SU-DHL-6 (cell line): ENCODE results near the gene THOC2.

Source experiments
- H2AFZ ChIP-seq: fragments of 200-600 bp; sonication (generic); 2 replicates; pipeline ENCODE4 v1.6.1; 2014; ENCODE audit warnings: low read depth, mild to moderate bottlenecking, moderate library complexity, mixed read lengths, antibody characterized with exemption, low read length; ENCODE audit not compliant: severe bottlenecking
- H3F3A ChIP-seq: fragments of 200-600 bp; shearing (Covaris generic); 2 replicates; pipeline ENCODE4 v1.6.0; 2016; ENCODE audit warnings: antibody characterized with exemption, mild to moderate bottlenecking; ENCODE audit not compliant: insufficient read depth
- H3K27ac ChIP-seq: fragments of 200-600 bp; sonication (generic); 2 replicates; pipeline ENCODE4 v1.5.1; 2016; ENCODE audit warnings: low read depth, mild to moderate bottlenecking, low read length, moderate library complexity, mixed read lengths
- H3K27me3 ChIP-seq: fragments of 200-600 bp; sonication (generic), shearing (Covaris generic); 2 replicates; pipeline ENCODE4 v1.6.0; 2014; ENCODE audit warnings: mild to moderate bottlenecking, low read length
- H3K36me3 ChIP-seq: fragments of 200-600 bp; sonication (generic); 2 replicates; pipeline ENCODE4 v1.6.1; 2014; ENCODE audit warnings: mild to moderate bottlenecking, low read length, mixed read lengths
- H3K4me2 ChIP-seq: fragments of 300-600, 200-600 bp; shearing (Covaris generic), sonication (generic); 2 replicates; pipeline ENCODE4 v1.6.0; 2014; ENCODE audit warnings: low read length, low read depth, mild to moderate bottlenecking; ENCODE audit not compliant: poor library complexity, severe bottlenecking
- H3K4me3 ChIP-seq: fragments of 200-600 bp; sonication (generic); 2 replicates; pipeline ENCODE4 v1.5.1; 2014; ENCODE audit warnings: antibody characterized with exemption, low read length, mild to moderate bottlenecking, mixed read lengths; ENCODE audit not compliant: insufficient read depth, poor library complexity, severe bottlenecking
- H3K79me2 ChIP-seq: fragments of 200-600 bp; sonication (generic); 2 replicates; pipeline ENCODE4 v1.6.1; 2014; ENCODE audit warnings: mild to moderate bottlenecking, low read length, moderate library complexity; ENCODE audit not compliant: insufficient read depth
- H3K9ac ChIP-seq: fragments of 200-600 bp; sonication (generic); 2 replicates; pipeline ENCODE4 v1.7.0; 2014; ENCODE audit warnings: mild to moderate bottlenecking, low read length
- H3K9me2 ChIP-seq: fragments of 200-600 bp; sonication (generic); replicated peaks from 2 replicates; pipeline ENCODE4 v1.6.1; 2014; ENCODE audit warnings: low read length; ENCODE audit not compliant: insufficient read depth
- H3K9me3 ChIP-seq: fragments of 200-600 bp; sonication (generic); 2 replicates; pipeline ENCODE4 v1.6.1; 2014; ENCODE audit warnings: low read length, mixed read lengths; ENCODE audit not compliant: insufficient read depth
- H4K20me1 ChIP-seq: fragments of 200-600 bp; sonication (generic); 2 replicates; pipeline ENCODE4 v1.6.1; 2014; ENCODE audit warnings: low read depth, mild to moderate bottlenecking, antibody characterized with exemption, low read length, moderate library complexity, mixed read lengths
- CTCF ChIP-seq: fragments of 200-600 bp; sonication (generic); IDR thresholded peaks from one replicate; pipeline ENCODE4 v1.5.1; 2017; ENCODE audit warnings: antibody characterized with exemption, mild to moderate bottlenecking, low read length, moderate library complexity; ENCODE audit not compliant: insufficient read depth, poor library complexity, severe bottlenecking
- EZH2phosphoT487 ChIP-seq: fragments of 200-600 bp; sonication (generic), shearing (Covaris generic); conservative IDR thresholded peaks from 2 replicates; pipeline ENCODE4 v1.6.1; 2018; ENCODE audit warnings: mild to moderate bottlenecking, antibody characterized with exemption, low read length, moderate library complexity, mixed read lengths

Gene THOC2

GRCh38 chrX:123563167-123563566 lies 169.7 kb downstream of the THOC2 start:
- Histone ChIP-seq H3K27ac (no peak overlapping the region), H4K20me1 (no peaks in the 10 kb centered on the region), H2AFZ (no peak overlapping the region), H3K27me3 (no peaks in the 10 kb centered on the region), H3K9me2 (no peaks in the 10 kb centered on the region), H3K79me2 (no peaks in the 10 kb centered on the region), H3F3A (no peaks in the 10 kb centered on the region), H3K4me2 (no peak overlapping the region), H3K36me3 (no peaks in the 10 kb centered on the region), H3K9me3 (no peaks in the 10 kb centered on the region), H3K4me3 (no peak overlapping the region), H3K9ac (no peak overlapping the region)
- TF ChIP-seq CTCF (no peak), EZH2phosphoT487 (no peak)

- Histone ChIP-seq H3K9ac (no peak overlapping the region), H3F3A (no peaks in the 10 kb centered on the region), H3K27me3 (no peaks in the 10 kb centered on the region), H2AFZ (no peak overlapping the region), H3K4me3 (no peak overlapping the region), H3K27ac (no peak overlapping the region), H3K79me2 (no peaks in the 10 kb centered on the region), H3K9me3 (no peaks in the 10 kb centered on the region), H3K4me2 (no peak overlapping the region), H3K9me2 (no peaks in the 10 kb centered on the region), H4K20me1 (no peaks in the 10 kb centered on the region), H3K36me3 (no peaks in the 10 kb centered on the region)
- TF ChIP-seq EZH2phosphoT487 = no peak
- no peak for TF ChIP-seq CTCF
Measured at GRCh38 chrX:123562342-123563146, 170.3 kb downstream of the THOC2 start.

- no peaks in the 10 kb centered on the region for H3F3A ChIP-seq
- H3K36me3 ChIP-seq = no peaks in the 10 kb centered on the region
Measured at GRCh38 chrX:123561439-123562215, 171.2 kb downstream of the THOC2 start.

More at GRCh38 chrX:123561439-123562215, 171.2 kb downstream of the THOC2 start:
- Histone ChIP-seq H3K79me2 (no peaks in the 10 kb centered on the region), H3K27me3 (no peaks in the 10 kb centered on the region), H2AFZ (no peak overlapping the region), H3K9me3 (no peaks in the 10 kb centered on the region), H4K20me1 (no peaks in the 10 kb centered on the region), H3K4me2 (no peak overlapping the region), H3K9ac (no peak overlapping the region), H3K4me3 (no peak overlapping the region), H3K9me2 (no peaks in the 10 kb centered on the region), H3K27ac (no peak overlapping the region)
- TF ChIP-seq EZH2phosphoT487 (no peak), CTCF (no peak)
